Measurements from ENCODE around the gene NOG. TPM values are rescaled to one million over a fixed set of nuclear protein-coding genes. Genes with fewer than 3 reads are reported as not detected.

The NOG gene
- polyA plus RNA-seq, 2 of the 4 experiments (the other 2 are of a cell fraction): 0.25 to 0.67 TPM

- no peak for TF ChIP-seq NPAS2 (CRISPR knock-in tag; IDR thresholded peaks at IDR 0.05; ENCODE audit: borderline replicate concordance)
- TF ChIP-seq POLR2A (IDR thresholded peaks at IDR 0.05; ENCODE audit: low read length): no peak
- TF ChIP-seq CHD2 (IDR thresholded peaks at IDR 0.05; ENCODE audit: low read length, partially characterized antibody): no peak
- TF ChIP-seq RAD21 (conservative IDR thresholded peaks at IDR 0.05 in 1 of 2, IDR thresholded peaks at IDR 0.05 in 1 of 2): no peak
- no peak for TF ChIP-seq ZC3H11A (IDR thresholded peaks at IDR 0.05)
- TF ChIP-seq, protein P1, sequence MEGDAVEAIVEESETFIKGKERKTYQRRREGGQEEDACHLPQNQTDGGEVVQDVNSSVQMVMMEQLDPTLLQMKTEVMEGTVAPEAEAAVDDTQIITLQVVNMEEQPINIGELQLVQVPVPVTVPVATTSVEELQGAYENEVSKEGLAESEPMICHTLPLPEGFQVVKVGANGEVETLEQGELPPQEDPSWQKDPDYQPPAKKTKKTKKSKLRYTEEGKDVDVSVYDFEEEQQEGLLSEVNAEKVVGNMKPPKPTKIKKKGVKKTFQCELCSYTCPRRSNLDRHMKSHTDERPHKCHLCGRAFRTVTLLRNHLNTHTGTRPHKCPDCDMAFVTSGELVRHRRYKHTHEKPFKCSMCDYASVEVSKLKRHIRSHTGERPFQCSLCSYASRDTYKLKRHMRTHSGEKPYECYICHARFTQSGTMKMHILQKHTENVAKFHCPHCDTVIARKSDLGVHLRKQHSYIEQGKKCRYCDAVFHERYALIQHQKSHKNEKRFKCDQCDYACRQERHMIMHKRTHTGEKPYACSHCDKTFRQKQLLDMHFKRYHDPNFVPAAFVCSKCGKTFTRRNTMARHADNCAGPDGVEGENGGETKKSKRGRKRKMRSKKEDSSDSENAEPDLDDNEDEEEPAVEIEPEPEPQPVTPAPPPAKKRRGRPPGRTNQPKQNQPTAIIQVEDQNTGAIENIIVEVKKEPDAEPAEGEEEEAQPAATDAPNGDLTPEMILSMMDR (IDR thresholded peaks at IDR 0.05): no peak
- TF ChIP-seq CHD4 (IDR thresholded peaks at IDR 0.05; ENCODE audit: borderline replicate concordance): no peak
- no peak for TF ChIP-seq GATA3 (IDR thresholded peaks at IDR 0.05; ENCODE audit: borderline replicate concordance)
- TF ChIP-seq FOXS1 (CRISPR knock-in tag; IDR thresholded peaks at IDR 0.05): no peak
- no peak for TF ChIP-seq RARB (CRISPR knock-in tag; IDR thresholded peaks at IDR 0.05)
- TF ChIP-seq ZNF302 (CRISPR knock-in tag; IDR thresholded peaks at IDR 0.05): no peak
- TF ChIP-seq MAFK (IDR thresholded peaks at IDR 0.05; ENCODE audit: partially characterized antibody): no peak
- TF ChIP-seq MYC (IDR thresholded peaks at IDR 0.05; ENCODE audit: borderline replicate concordance, low read length): no peak
- TF ChIP-seq POLR2AphosphoS2 (conservative IDR thresholded peaks at IDR 0.05; ENCODE audit: low read length): no peak
- no peak for TF ChIP-seq ESRRA (IDR thresholded peaks at IDR 0.05; ENCODE audit: borderline replicate concordance, low read length)
- Histone ChIP-seq H3K4me3 (no peak overlapping the region), H3K9me3 (no peaks in the 10 kb centered on the region), H3K4me1 (no peaks in the 10 kb centered on the region), H3K4me2 (no peak overlapping the region), H3K27ac (no peak overlapping the region)
- 51% methylated on average over 7 of the region's 7 CpGs for WGBS (ENCODE audit: missing lambda C conversion rate)
- ChIA-PET POLR2A (no interaction called here), CTCF (interaction anchor here (3.1 to 16.1 kb wide), 4 partner anchors 11 to 177 kb away, joined by 8 to 400 read pairs (median 16); partner anchors contain the start of gene NOG)
- DNase-seq (ENCODE audit: low read depth in 1 of 2, low spot score in 1 of 2) (no peak), ATAC-seq (no peak), FAIRE-seq (no peak)
Observed at GRCh38 chr17:56603486-56604238, 10.2 kb downstream of the NOG start.

- ChIA-PET POLR2A (no interaction called here), CTCF (interaction anchor here (1.6 to 4.8 kb wide), 5 partner anchors 12 to 175 kb away, joined by 5 to 24 read pairs (median 16); partner anchors contain the start of gene NOG)
- TF ChIP-seq HES2 (IDR thresholded peaks at IDR 0.05): no peak
- no peak for TF ChIP-seq TP53 (CRISPR knock-in tag; IDR thresholded peaks at IDR 0.05)
- TF ChIP-seq HOXA7 (CRISPR knock-in tag; IDR thresholded peaks at IDR 0.05): no peak
- no peak for TF ChIP-seq ZSCAN20 (CRISPR knock-in tag; IDR thresholded peaks at IDR 0.05)
- H3K4me3 ChIP-seq: no peak overlapping the region
- no peaks in the 10 kb centered on the region for H3K9me3 ChIP-seq
- H3K4me1 ChIP-seq: no peaks in the 10 kb centered on the region
- H3K4me2 ChIP-seq: no peak overlapping the region
- FAIRE-seq (no peak), DNase-seq (ENCODE audit: low read depth in 1 of 2, low spot score in 1 of 2) (no peak), ATAC-seq (no peak)
- H3K27ac ChIP-seq: no peak overlapping the region
- 10% methylated on average over 1 of the region's 1 CpG for WGBS (ENCODE audit: missing lambda C conversion rate)
Observed at GRCh38 chr17:56604691-56605290, 11.3 kb downstream of the NOG start.

DNA sequence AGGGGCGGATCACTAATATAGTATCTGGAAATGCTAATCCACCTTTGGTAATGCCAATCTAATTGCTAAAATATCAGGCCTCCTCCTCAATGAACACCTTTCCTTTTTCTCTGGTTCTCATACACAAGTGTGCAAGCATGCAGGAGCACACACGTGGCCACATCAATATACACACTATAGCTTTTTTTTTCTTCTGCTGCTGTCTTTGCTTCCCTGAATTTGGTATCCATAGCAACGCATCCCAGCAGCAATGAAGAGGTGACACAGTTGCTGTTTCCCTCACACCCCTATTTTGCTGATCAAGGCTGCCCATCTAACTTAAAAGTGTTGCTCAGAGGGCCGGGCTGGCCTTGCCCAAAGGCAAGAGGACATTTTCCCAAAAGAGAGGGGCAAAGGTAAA lies 15.4 kb downstream of the NOG start:
- Histone ChIP-seq H3K4me3 (no peak overlapping the region), H3K27ac (no peak overlapping the region), H3K4me1 (no peaks in the 10 kb centered on the region), H3K9me3 (no peaks in the 10 kb centered on the region), H3K4me2 (no peak overlapping the region)
- ChIA-PET CTCF (interaction anchor here (1.2 to 2.0 kb wide), 2 partner anchors 10 to 16 kb away, joined by 3 to 8 read pairs; no protein-coding TSS in a partner anchor), POLR2A (no interaction called here)
- no peak for ATAC-seq
- no peak for DNase-seq (ENCODE audit: low read depth in 1 of 2, low spot score in 1 of 2)
- WGBS (ENCODE audit: missing lambda C conversion rate): 58% methylated on average over 4 of the region's 4 CpGs
- no peak for FAIRE-seq
- no peak for TF ChIP-seq EP300 (IDR thresholded peaks at IDR 0.05)
- TF ChIP-seq JUN (IDR thresholded peaks at IDR 0.05): no peak
- TF ChIP-seq TFCP2L1 (CRISPR knock-in tag; IDR thresholded peaks at IDR 0.05): no peak
- TF ChIP-seq POLR2AphosphoS2 (conservative IDR thresholded peaks at IDR 0.05; ENCODE audit: low read length): no peak
- TF ChIP-seq, protein P2, sequence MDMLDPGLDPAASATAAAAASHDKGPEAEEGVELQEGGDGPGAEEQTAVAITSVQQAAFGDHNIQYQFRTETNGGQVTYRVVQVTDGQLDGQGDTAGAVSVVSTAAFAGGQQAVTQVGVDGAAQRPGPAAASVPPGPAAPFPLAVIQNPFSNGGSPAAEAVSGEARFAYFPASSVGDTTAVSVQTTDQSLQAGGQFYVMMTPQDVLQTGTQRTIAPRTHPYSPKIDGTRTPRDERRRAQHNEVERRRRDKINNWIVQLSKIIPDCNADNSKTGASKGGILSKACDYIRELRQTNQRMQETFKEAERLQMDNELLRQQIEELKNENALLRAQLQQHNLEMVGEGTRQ (IDR thresholded peaks at IDR 0.05): no peak
- no peak for TF ChIP-seq KDM5A (IDR thresholded peaks at IDR 0.05)
- TF ChIP-seq, protein P3, sequence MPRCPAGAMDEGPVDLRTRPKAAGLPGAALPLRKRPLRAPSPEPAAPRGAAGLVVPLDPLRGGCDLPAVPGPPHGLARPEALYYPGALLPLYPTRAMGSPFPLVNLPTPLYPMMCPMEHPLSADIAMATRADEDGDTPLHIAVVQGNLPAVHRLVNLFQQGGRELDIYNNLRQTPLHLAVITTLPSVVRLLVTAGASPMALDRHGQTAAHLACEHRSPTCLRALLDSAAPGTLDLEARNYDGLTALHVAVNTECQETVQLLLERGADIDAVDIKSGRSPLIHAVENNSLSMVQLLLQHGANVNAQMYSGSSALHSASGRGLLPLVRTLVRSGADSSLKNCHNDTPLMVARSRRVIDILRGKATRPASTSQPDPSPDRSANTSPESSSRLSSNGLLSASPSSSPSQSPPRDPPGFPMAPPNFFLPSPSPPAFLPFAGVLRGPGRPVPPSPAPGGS (IDR thresholded peaks at IDR 0.05): no peak
- no peak for TF ChIP-seq JUNB (IDR thresholded peaks at IDR 0.05)
- no peak for TF ChIP-seq NPAS2 (CRISPR knock-in tag; IDR thresholded peaks at IDR 0.05; ENCODE audit: borderline replicate concordance)
- no peak for TF ChIP-seq ATOH8 (CRISPR knock-in tag; IDR thresholded peaks at IDR 0.05; ENCODE audit: low read depth)
- TF ChIP-seq ESRRA (IDR thresholded peaks at IDR 0.05; ENCODE audit: borderline replicate concordance, low read length): no peak
- TF ChIP-seq CHD4 (IDR thresholded peaks at IDR 0.05; ENCODE audit: borderline replicate concordance): no peak
- TF ChIP-seq RFX5 (IDR thresholded peaks at IDR 0.05): no peak
- TF ChIP-seq CBX8 (IDR thresholded peaks at IDR 0.05): no peak

All from A549 (cell line).